Right atrium auricular region (tissue), 2 donors: ENCODE measurements around the gene MRFAP1L1. TPM values are rescaled to one million over a fixed set of nuclear protein-coding genes. Genes with fewer than 3 reads are reported as not detected.
A peak's percentile ranks its signal among the peaks of the same experiment; 100 is the strongest.

Experiments
- DNase-seq: peaks from one replicate; pipeline ENCODE4 v3.0.0-alpha.2; 2019; ENCODE audit warnings: low spot score
- H3K27ac ChIP-seq, 2 donors: fragments of 200-600 bp; sonication (generic); 1 replicate in 1 of 2; 2 replicates in 1 of 2; pipeline ENCODE4 v1.5.1; 2016 to 2019
- H3K27me3 ChIP-seq, 2 donors: fragments of 200-600 bp; sonication (generic); one replicate each; pipeline versions ENCODE4 v1.5.1 to v1.6.0; 2017 to 2019
- H3K36me3 ChIP-seq: fragments of 200-600 bp; sonication (generic); one replicate; pipeline ENCODE4 v1.5.1; 2016
- H3K4me1 ChIP-seq, 2 donors: fragments of 200-600 bp; sonication (generic); one replicate each; pipeline versions ENCODE4 v1.5.1 to v1.6.0; 2017 to 2019
- H3K4me3 ChIP-seq, 2 donors: fragments of 200-600 bp; sonication (generic); 1 replicate in 1 of 2; 2 replicates in 1 of 2; pipeline ENCODE4 v1.5.1; 2017 to 2019; ENCODE audit warnings: mild to moderate bottlenecking in 1 of 2, moderate library complexity in 1 of 2
- H3K9me3 ChIP-seq, 2 donors: fragments of 200-600 bp; sonication (generic); one replicate each; pipeline ENCODE4 v1.5.1; 2019
- total RNA-seq, 2 donors: library from RNA; depleted of rRNA; stranded (reverse); fragments of >200 nt; gene quantifications; one replicate each; pipeline ENCODE4 v1.1.0, GENCODE V29; 2016
- TF ChIP-seq, protein P1 (sequence below), 2 donors: fragments of 200-600 bp; sonication (generic); IDR thresholded peaks; one replicate each; pipeline ENCODE4 v1.5.1; 2019; ENCODE audit warnings: antibody characterized with exemption in 2 of 2

MRFAP1L1 gene
- total RNA-seq, 2 donors from 2014 or later, result 58.2 to 65.3 TPM

DNA sequence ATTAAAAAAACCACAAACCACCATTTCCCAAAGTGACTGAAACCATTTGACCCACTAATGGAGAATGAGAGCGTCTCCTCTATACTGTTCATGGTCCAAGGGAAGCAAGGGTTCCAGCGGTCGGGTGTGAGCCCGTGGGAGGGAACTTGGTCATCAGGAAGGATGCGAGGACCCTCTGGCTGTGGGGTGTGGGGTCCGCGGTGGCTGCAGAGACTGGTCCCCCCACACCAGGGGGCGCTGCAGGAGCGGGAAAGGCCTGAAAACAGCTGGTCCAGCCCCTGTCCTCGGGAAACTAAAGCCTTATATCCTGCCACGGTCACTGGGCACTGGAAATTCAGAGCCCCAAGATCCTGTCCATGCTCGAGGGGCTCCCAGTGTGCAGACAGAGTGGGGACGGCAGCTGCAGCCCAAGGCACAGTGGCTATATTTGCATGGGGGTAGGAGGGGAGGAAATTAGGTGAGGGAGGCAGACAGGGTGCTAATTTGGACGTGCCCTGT lies 10.6 kb upstream of the MRFAP1L1 start:
- peaks cover 0 to 31% of the 10 kb centered on the region in 2 donors for H3K4me1 ChIP-seq
- peak; percentile 79 for DNase-seq
- no peak overlapping the region for H3K4me3 ChIP-seq
- H3K27ac ChIP-seq, result no peak overlapping the region
- TF ChIP-seq, protein P1, sequence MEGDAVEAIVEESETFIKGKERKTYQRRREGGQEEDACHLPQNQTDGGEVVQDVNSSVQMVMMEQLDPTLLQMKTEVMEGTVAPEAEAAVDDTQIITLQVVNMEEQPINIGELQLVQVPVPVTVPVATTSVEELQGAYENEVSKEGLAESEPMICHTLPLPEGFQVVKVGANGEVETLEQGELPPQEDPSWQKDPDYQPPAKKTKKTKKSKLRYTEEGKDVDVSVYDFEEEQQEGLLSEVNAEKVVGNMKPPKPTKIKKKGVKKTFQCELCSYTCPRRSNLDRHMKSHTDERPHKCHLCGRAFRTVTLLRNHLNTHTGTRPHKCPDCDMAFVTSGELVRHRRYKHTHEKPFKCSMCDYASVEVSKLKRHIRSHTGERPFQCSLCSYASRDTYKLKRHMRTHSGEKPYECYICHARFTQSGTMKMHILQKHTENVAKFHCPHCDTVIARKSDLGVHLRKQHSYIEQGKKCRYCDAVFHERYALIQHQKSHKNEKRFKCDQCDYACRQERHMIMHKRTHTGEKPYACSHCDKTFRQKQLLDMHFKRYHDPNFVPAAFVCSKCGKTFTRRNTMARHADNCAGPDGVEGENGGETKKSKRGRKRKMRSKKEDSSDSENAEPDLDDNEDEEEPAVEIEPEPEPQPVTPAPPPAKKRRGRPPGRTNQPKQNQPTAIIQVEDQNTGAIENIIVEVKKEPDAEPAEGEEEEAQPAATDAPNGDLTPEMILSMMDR (IDR thresholded peaks at IDR 0.05), result peak; percentile 94 to 95
- H3K36me3 ChIP-seq, result no peaks in the 10 kb centered on the region
- H3K9me3 ChIP-seq, result no peaks in the 10 kb centered on the region
- H3K27me3 ChIP-seq, result no peaks in the 10 kb centered on the region

- DNase-seq, result no peak
- H3K4me3 ChIP-seq, result no peak overlapping the region
- no peaks in the 10 kb centered on the region for H3K9me3 ChIP-seq
- no peaks in the 10 kb centered on the region for H3K36me3 ChIP-seq
- peaks cover 0 to 32% of the 10 kb centered on the region in 2 donors for H3K4me1 ChIP-seq
- TF ChIP-seq, protein P1 (IDR thresholded peaks at IDR 0.05), result no peak
- no peak overlapping the region for H3K27ac ChIP-seq
- no peaks in the 10 kb centered on the region for H3K27me3 ChIP-seq
Observed at GRCh38 chr4:6719611-6720179, 10.0 kb upstream of the MRFAP1L1 start.

DNA sequence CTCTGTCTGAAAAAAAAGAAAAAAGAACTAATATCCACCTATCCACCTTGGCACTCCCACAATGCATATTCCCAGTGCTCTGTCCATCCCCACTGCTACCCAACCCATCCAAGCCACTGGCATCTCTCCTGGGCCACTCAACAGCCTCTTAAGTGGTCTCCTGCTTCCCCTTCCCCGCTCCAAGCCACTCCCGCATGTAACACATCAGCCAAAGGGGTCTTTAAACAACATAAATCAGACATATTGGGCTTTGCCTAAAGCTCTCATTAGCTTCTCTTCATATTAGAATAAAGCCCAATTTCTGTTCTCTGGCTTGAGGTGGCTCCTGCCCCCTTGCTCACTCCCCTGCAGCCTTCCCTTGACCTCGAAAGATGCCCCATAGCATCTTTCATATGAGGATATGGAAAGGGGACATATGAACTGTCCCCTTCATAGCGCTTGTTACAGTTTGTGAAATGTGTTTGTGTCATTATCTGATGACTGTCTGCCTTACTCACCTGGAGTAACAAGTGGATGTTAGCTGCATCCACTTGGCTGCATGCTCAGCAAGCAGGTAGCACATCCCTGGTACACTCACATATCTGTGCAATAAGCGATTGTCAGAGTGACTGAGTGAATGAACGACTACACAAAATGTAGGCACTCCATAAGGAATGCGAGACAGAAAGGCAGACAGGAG lies 9.4 kb upstream of the MRFAP1L1 start:
- DNase-seq, result no peak
- H3K4me3 ChIP-seq, result no peak overlapping the region
- H3K9me3 ChIP-seq, result no peaks in the 10 kb centered on the region
- no peaks in the 10 kb centered on the region for H3K36me3 ChIP-seq
- H3K4me1 ChIP-seq, result peaks cover 0 to 32% of the 10 kb centered on the region in 2 donors
- H3K27ac ChIP-seq, result no peak overlapping the region
- TF ChIP-seq, protein P1 (IDR thresholded peaks at IDR 0.05), result no peak
- no peaks in the 10 kb centered on the region for H3K27me3 ChIP-seq

DNA sequence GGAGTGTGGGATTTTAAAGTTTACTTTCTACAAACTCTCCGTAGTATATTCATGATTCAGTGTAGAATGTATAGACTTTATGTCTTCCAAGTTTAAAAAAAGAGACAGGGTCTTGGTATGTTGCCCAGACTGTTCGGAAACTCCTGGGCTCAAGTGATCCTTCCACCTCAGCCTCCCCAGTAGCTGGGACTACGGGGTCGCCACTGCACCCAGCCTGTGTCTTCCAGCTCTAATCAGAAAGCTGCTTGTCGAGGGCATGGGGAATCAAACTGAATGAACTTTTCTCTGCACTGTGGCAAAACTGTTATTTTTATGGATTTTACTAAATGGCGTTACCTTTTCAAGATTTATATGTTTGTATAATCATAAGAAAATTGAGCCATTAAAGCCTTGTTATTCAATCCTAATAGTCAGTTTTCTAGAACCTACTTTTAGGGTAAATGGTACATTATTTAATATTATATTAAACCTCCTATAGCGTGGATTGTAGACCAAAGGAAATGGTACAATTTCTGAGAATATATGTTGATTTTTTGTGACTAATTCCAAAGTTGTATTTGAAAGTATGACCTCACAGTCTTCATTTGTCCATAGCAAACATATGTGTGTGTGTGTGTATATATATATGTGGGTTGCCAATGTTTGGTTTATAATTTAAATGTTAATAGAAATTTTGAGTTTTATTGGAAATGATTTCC lies 7.4 kb upstream of the MRFAP1L1 start:
- peaks cover 0 to 32% of the 10 kb centered on the region in 2 donors for H3K4me1 ChIP-seq
- H3K4me3 ChIP-seq, result peak overlapping the region; percentile 69 to 83
- H3K27ac ChIP-seq, result peak overlapping the region; percentile 87 to 94
- no peaks in the 10 kb centered on the region for H3K27me3 ChIP-seq
- no peak for DNase-seq
- no peaks in the 10 kb centered on the region for H3K9me3 ChIP-seq
- TF ChIP-seq, protein P1 (IDR thresholded peaks at IDR 0.05), result no peak
- no peaks in the 10 kb centered on the region for H3K36me3 ChIP-seq

DNA sequence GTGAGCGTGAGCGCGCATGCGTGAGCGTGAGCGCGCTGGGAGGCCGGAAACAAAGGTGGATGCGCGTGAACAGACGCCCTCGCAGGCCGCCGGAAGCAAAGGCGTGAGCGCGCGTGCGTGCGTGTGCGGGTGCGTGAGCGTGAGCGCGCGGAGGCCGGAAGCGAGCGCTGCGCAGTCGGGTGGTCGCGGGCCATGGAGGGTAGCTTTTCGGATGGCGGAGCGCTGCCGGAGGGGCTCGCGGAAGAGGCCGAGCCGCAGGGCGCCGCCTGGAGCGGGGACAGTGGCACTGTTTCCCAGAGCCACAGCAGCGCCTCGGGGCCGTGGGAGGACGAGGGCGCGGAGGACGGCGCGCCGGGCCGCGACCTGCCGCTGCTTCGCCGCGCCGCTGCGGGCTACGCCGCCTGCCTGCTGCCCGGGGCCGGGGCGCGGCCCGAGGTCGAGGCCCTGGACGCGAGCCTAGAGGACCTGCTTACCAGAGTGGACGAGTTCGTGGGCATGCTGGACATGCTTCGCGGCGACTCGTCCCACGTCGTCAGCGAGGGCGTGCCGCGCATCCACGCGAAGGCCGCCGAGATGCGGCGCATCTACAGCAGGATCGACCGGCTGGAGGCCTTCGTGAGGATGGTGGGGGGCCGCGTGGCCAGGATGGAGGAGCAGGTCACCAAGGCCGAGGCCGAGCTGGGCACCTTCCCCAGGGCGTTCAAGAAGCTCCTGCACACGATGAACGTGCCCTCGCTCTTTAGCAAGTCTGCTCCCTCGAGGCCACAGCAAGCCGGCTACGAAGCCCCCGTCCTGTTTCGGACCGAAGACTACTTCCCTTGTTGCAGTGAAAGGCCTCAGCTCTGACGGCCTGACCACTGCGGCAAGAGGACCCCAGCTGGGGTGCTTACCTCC lies 6.6 kb upstream of the MRFAP1L1 start, which contains the start of gene BLOC1S4:
Gene BLOC1S4 (plus strand): TSS at position 157 of the 894 bp plus-strand sequence. CDS start 36 bp downstream, at position 193.
- TF ChIP-seq, protein P1 (IDR thresholded peaks at IDR 0.05), result peak in 1 of 2 donors; percentile 23
- Histone ChIP-seq H3K4me3 (peak within 1 kb of the TSS; percentile 69 to 83), H3K9me3 (no peaks in the 10 kb centered on the region), H3K27ac (peak within 1 kb of the TSS; percentile 87 to 94), H3K4me1 (peaks cover 0 to 32% of the 10 kb centered on the region in 2 donors), H3K27me3 (no peaks in the 10 kb centered on the region), H3K36me3 (no peaks in the 10 kb centered on the region)
- peak; percentile 83 for DNase-seq
